ENCODE results near the gene EPHB6.

Gene EPHB6

GRCh38 chr7:142876991-142877910, 22.4 kb downstream of the EPHB6 start:
- no peak for DNase-seq (ENCODE audit: low read depth)

GRCh38 chr7:142878315-142878714, 23.4 kb downstream of the EPHB6 start:
- no peak for DNase-seq (ENCODE audit: low read depth)

GRCh38 chr7:142879060-142879459, 24.2 kb downstream of the EPHB6 start:
- DNase-seq (ENCODE audit: low read depth) = no peak

GRCh38 chr7:142880876-142881505, 26.1 kb downstream of the EPHB6 start:
- no peak for DNase-seq (ENCODE audit: low read depth)

- DNase-seq (ENCODE audit: low read depth) = no peak
These were observed 26.9 kb downstream of the EPHB6 start for GRCh38 chr7:142881586-142882337.

GRCh38 chr7:142882338-142882678, 27.4 kb downstream of the EPHB6 start:
- no peak for DNase-seq (ENCODE audit: low read depth)

GRCh38 chr7:142883145-142883544, 28.3 kb downstream of the EPHB6 start:
- DNase-seq (ENCODE audit: low read depth) = no peak

GRCh38 chr7:142883571-142884285, 28.9 kb downstream of the EPHB6 start:
- no peak for DNase-seq (ENCODE audit: low read depth)

- DNase-seq (ENCODE audit: low read depth) = no peak
These were observed 29.4 kb downstream of the EPHB6 start for GRCh38 chr7:142884286-142884640.

- DNase-seq (ENCODE audit: low read depth) = no peak
These were observed 30.7 kb downstream of the EPHB6 start, which contains the start of gene TRPV6 for GRCh38 chr7:142885311-142886230. Gene TRPV6 (minus strand): TSS chr7:142885745.

- no peak for DNase-seq (ENCODE audit: low read depth)
These were observed 32.0 kb downstream of the EPHB6 start for GRCh38 chr7:142886866-142887265.

GRCh38 chr7:142887282-142888015, 32.6 kb downstream of the EPHB6 start:
- DNase-seq (ENCODE audit: low read depth) = no peak

GRCh38 chr7:142889816-142890215, 34.9 kb downstream of the EPHB6 start:
- no peak for DNase-seq (ENCODE audit: low read depth)

GRCh38 chr7:142890874-142891485, 36.1 kb downstream of the EPHB6 start:
- DNase-seq (ENCODE audit: low read depth) = no peak

GRCh38 chr7:142891490-142892082, 36.7 kb downstream of the EPHB6 start:
- DNase-seq (ENCODE audit: low read depth) = no peak

- DNase-seq (ENCODE audit: low read depth) = no peak
These were observed 38.1 kb downstream of the EPHB6 start for GRCh38 chr7:142892951-142893350.

- DNase-seq (ENCODE audit: low read depth) = no peak
These were observed 39.5 kb downstream of the EPHB6 start for GRCh38 chr7:142894112-142894984.

GRCh38 chr7:142894985-142895593, 40.2 kb downstream of the EPHB6 start:
- no peak for DNase-seq (ENCODE audit: low read depth)
